NAMALWA (cell line): ENCODE data around the gene ZNF701.
"Not testable (repeated sequence)": the region's sequence is repeated elsewhere in the genome, so short reads cannot be mapped to it uniquely, and the experiment has no call there.

Source experiments
- DNase-seq: peaks from one replicate; pipeline ENCODE4 v3.0.0-alpha.2; 2015; ENCODE audit warnings: low spot score

ZNF701 gene

DNA sequence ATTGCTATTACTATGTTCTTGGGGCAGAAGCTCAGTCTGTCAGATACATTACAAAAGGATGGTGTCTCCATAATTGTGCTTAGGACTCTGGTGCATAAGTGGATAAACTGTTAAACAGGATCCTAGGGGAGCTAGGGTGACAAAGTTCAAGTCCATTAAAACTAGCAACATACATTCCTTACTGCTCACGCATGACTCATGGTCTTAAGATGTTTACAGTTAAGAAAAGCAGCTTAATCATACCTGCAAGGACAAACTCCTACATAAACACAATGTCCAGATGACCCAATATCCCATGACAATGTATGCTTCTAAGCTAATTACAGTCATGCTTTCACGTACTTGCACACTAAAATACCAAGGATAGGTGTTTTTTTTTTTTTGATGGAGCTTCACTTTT lies 3.5 kb upstream of the ZNF701 start:
- no peak for DNase-seq

DNA sequence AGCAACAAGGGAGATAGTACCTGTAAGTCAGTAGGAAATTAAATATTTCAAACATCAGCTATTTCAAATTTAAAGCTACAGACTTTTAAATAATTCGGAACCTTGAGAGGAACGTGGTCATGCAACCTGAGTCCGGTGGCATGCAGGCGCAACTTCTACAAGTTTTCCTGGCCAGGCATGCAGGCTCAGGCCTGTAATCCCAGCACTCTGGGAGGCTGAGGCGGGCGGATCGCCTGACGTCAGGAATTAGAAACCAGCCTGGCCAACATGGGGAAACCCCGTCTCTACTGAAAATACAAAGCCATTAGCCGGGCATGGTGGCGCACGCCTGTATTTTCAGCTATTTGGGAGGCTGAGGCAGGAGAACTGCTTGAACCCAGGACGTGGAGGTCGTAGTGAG lies 2.2 kb upstream of the ZNF701 start:
- no peak for DNase-seq

DNA sequence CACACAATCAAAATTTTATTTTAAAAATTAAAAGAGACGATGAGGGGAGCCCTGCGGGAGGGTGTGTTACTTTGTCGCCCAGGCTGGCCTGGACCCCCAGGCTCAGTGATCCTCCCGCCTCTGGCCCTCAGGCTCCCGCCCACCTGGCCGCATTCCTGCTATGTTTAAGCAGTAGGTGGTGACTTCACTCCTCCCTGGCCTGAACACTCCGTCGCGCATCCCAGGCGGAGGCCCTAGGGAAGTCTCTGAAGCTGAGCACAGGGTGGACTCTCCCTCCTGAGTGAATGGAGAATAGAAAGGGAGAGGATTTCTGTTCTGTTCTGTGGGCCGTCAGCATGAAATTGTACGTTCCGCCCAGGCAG lies 468 bp upstream of the ZNF701 start:
- peak; percentile 11 for DNase-seq

GRCh38 chr19:52584736-52585440 lies 14.8 kb downstream of the ZNF701 start:
- no peak for DNase-seq

DNA sequence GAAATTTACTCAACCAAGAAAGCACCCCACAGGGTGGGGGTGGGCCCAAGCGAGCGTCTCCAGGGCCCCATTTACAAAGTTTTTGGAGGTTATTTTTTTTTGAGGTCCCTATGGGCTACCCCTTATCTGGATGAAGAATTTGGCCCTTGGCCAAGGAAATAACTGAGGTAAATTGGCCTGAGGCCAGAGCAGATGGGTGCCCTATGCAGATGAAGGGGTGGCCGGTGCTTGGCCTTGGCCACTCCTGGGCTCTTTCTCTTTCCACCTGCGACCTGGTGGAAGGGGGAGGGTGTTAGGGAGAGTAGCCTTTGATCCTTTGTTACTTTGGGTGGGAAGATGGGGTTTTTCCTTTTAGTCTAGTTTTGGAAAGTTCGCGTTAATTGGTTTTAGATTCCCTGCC lies 15.5 kb downstream of the ZNF701 start:
- no peak for DNase-seq

GRCh38 chr19:52590728-52591127 lies 20.6 kb downstream of the ZNF701 start:
- peak; percentile 17 for DNase-seq

DNA sequence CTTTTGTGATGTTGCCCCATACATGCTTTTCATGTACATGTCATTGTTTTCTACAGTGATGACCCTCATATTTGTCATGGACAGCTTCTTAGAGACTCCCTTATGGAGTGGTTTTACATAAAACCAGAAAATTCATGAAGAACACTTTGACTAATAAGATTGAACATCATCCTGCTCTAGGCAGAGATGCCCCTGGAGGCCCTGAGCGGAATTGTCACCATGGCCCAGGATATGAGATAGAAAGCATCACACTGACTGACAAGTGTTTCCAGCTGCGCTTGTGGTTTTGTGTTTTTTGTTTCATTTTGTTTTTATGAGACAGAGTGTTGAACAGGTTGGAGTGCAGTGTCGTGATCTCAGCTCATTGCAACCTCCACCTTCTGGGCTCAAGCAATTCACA lies 22.2 kb downstream of the ZNF701 start:
- peak; percentile 52 for DNase-seq

DNA sequence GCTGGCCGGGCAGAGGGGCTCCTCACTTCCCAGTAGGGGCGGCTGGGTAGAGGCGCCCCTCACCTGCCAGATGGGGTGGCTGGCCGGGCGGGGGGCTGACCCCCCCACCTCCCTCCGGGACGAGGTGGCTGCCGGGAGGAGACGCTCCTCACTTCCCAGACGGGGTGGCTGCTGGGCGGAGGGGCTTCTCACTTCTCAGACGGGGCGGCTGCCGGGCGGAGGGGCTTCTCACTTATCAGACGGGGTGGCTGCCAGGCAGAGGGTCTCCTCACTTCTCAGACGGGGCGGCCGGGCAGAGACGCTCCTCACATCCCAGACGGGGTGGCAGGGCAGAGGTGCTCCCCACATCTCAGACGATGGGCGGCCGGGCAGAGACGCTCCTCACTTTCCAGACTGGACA lies 23.4 kb downstream of the ZNF701 start:
- not testable (repeated sequence) for DNase-seq

- DNase-seq: no peak
Measured at GRCh38 chr19:52599241-52599640, 29.2 kb downstream of the ZNF701 start.

- no peak for DNase-seq
Measured at GRCh38 chr19:52600639-52601024, 30.5 kb downstream of the ZNF701 start.

GRCh38 chr19:52601025-52601973 lies 31.2 kb downstream of the ZNF701 start:
- peak; percentile 88 for DNase-seq

- not testable (repeated sequence) for DNase-seq
Measured at GRCh38 chr19:52601974-52602366, 31.9 kb downstream of the ZNF701 start.

- no peak for DNase-seq
Measured at GRCh38 chr19:52602941-52603340, 32.9 kb downstream of the ZNF701 start.

DNA sequence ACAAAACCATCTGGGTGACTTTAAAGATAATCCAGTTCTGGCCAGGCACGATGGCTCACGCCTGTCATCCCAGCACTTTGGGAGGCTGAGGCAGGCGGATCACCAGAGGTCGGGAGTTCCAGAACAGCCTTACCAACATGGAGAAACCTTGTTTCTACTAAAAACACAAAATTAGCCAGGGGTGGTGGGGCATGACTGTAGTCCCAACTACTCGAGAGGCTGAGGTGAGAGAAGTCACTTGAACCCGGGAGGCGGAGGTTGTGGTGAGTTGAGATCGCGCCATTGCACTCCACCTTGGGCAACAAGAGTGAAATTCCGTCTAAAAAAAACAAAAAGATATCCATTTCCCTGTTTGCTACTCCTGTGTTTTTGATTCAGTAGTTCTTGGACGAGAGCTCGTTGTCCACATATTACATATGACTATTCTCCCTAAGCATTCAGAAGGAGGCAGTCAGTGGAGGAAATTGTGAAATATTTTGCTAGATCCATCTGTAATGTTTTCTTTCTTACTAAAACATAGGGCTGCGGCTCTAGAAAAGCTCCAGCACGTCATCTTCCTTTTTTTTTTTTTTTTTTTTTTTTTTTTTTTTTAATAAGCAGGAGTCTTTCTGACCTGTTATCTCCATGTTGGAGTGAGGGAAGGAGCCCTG lies 33.6 kb downstream of the ZNF701 start:
- no peak for DNase-seq

GRCh38 chr19:52613299-52613906 lies 43.3 kb downstream of the ZNF701 start:
- no peak for DNase-seq

GRCh38 chr19:52621376-52621775 lies 51.3 kb downstream of the ZNF701 start:
- no peak for DNase-seq

GRCh38 chr19:52622261-52622660 lies 52.2 kb downstream of the ZNF701 start:
- no peak for DNase-seq

DNA sequence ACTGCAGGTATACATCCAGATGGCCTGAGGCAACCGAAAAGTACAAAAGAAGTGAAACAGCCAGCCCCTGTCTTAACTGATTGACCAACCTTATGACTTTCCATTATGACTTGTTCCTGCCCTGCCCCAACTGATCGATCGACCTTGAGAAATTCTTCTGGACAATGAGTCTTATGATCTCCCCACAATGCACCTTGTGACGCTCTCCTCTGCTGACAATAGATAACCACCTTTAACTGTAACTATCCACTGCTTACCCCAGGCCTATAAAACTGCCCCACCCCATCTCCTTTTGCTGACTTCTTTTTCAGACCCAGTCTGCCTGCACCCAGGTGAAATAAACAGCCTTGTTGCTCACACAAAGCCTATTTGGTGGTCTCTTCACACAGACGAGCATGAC lies 56.8 kb downstream of the ZNF701 start:
- DNase-seq: no peak

DNA sequence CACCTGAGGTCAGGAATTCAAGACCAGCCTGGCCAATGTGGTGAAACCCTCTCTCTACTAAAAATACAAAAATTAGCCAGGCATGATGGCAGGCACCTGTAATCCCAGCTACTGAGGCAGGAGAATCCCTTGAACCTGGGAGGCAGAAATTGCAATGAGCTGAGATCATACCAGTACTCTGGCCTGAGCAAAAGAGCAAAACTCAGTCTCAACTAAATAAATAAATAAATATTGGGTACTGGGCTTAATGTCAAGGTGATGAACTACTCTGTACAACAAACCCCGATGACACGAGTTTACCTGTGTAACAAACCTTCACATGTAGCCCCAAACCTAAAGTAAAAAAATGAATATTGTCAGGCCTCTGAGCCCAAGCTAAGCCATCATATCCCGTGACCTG lies 57.4 kb downstream of the ZNF701 start:
- not testable (repeated sequence) for DNase-seq

GRCh38 chr19:52635786-52636570 lies 65.9 kb downstream of the ZNF701 start:
- DNase-seq: no peak
